ENCODE results near the gene WASF3.

WASF3 gene

DNA sequence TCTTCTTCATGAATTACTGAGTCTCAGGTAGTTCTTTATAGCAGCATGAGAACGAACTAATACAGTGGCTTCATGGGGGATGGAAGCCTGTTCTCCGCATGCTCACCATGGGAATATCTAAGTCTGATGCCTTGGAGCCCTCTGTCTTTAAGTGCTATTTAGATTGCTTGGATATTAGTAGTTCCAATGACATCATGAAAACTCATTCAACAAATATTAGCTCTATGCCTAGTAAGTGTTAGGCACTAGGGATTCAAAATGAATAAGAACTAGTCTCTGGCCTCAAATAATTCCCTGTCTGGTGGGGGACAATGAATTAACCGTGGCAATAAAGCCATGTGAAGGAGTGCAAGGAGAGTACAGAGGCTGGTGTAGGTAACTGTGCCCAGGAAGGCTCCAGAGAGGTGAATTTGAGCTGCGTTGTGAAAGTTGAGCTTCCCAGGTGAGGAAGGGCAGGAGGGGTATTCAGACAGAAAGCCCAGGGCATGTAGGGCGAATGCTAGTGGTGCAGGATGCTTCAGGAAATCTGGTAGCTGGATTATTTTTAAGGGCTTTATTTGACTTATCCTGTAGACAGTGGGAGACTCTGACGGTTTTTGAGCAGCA is 6.1 kb upstream of the WASF3 start:
- no peak overlapping the region for H3K9ac ChIP-seq (ENCODE audit: low read length)
- H3K27me3 ChIP-seq (ENCODE audit: control insufficient read depth, insufficient read depth, low read length) = peaks cover 2% of the 10 kb centered on the region
- no peak overlapping the region for H3K4me3 ChIP-seq (ENCODE audit: low read length)
- no peaks in the 10 kb centered on the region for H3K36me3 ChIP-seq (ENCODE audit: control insufficient read depth, insufficient read depth, low read length)
- H3K9me3 ChIP-seq (ENCODE audit: control insufficient read depth, low read length) = no peaks in the 10 kb centered on the region
- no peaks in the 10 kb centered on the region for H3K4me1 ChIP-seq (ENCODE audit: control insufficient read depth, insufficient read depth, low read length)

- Histone ChIP-seq H3K9me3 (ENCODE audit: control insufficient read depth, low read length) (no peaks in the 10 kb centered on the region), H3K4me3 (ENCODE audit: low read length) (no peak overlapping the region), H3K36me3 (ENCODE audit: control insufficient read depth, insufficient read depth, low read length) (no peaks in the 10 kb centered on the region), H3K9ac (ENCODE audit: low read length) (no peak overlapping the region), H3K27me3 (ENCODE audit: control insufficient read depth, insufficient read depth, low read length) (peaks cover 8% of the 10 kb centered on the region), H3K4me1 (ENCODE audit: control insufficient read depth, insufficient read depth, low read length) (peaks cover 5% of the 10 kb centered on the region)
These were observed 2.1 kb upstream of the WASF3 start for GRCh38 chr13:26555413-26555812.

DNA sequence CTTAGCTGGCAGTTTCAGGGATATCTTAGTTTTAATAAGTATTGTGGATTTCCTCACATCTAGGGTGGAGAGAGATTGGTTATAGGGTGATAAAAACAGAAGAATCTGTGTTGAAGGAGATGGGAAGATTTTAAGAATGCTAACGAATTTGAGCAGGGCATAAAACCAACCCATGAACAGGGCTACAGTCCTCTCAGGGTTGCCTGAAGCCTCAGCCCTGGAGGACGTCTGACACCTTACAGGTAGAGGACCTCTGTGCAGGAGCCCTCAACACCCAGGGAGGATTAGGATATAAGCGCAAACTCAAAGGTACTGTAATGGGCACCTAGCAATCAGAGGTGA is 461 bp upstream of the WASF3 start:
- Histone ChIP-seq H3K4me1 (ENCODE audit: control insufficient read depth, insufficient read depth, low read length) (peaks cover 5% of the 10 kb centered on the region), H3K27me3 (ENCODE audit: control insufficient read depth, insufficient read depth, low read length) (peaks cover 6% of the 10 kb centered on the region), H3K4me3 (ENCODE audit: low read length) (no peak overlapping the region), H3K9ac (ENCODE audit: low read length) (no peak overlapping the region), H3K36me3 (ENCODE audit: control insufficient read depth, insufficient read depth, low read length) (no peaks in the 10 kb centered on the region), H3K9me3 (ENCODE audit: control insufficient read depth, low read length) (no peaks in the 10 kb centered on the region)

- Histone ChIP-seq H3K9ac (ENCODE audit: low read length) (no peak overlapping the region), H3K4me3 (ENCODE audit: low read length) (peak overlapping the region; percentile 11), H3K9me3 (ENCODE audit: control insufficient read depth, low read length) (no peaks in the 10 kb centered on the region), H3K27me3 (ENCODE audit: control insufficient read depth, insufficient read depth, low read length) (peaks cover 6% of the 10 kb centered on the region), H3K36me3 (ENCODE audit: control insufficient read depth, insufficient read depth, low read length) (no peaks in the 10 kb centered on the region), H3K4me1 (ENCODE audit: control insufficient read depth, insufficient read depth, low read length) (peaks cover 5% of the 10 kb centered on the region)
These were observed 757 bp downstream of the WASF3 start for GRCh38 chr13:26558074-26558805.

GRCh38 chr13:26558987-26559386 is 1.5 kb downstream of the WASF3 start:
- H3K9me3 ChIP-seq (ENCODE audit: control insufficient read depth, low read length) = no peaks in the 10 kb centered on the region

DNA sequence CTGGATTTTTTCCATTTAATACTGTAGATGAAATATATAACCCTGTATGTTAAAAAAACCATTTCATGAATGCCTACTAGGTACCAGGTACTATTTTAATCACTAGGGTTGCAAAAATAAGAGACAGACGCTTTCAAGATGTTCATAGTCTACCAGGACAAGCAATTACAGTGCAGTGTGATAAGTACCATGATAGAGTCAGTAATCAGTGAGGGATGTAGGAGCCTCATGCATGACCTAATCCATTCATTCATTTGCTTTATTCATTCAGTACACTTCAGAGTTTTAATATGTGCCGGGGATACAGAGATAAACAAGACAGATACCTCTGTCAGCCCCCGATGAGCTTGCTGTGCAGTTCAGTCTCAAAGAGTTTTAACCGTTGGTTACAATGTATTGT is 3.0 kb downstream of the WASF3 start:
- no peaks in the 10 kb centered on the region for H3K9me3 ChIP-seq (ENCODE audit: control insufficient read depth, low read length)
- no peaks in the 10 kb centered on the region for H3K36me3 ChIP-seq (ENCODE audit: control insufficient read depth, insufficient read depth, low read length)
- peaks cover 5% of the 10 kb centered on the region for H3K4me1 ChIP-seq (ENCODE audit: control insufficient read depth, insufficient read depth, low read length)
- H3K9ac ChIP-seq (ENCODE audit: low read length) = no peak overlapping the region
- H3K27me3 ChIP-seq (ENCODE audit: control insufficient read depth, insufficient read depth, low read length) = peaks cover 6% of the 10 kb centered on the region
- H3K4me3 ChIP-seq (ENCODE audit: low read length) = no peak overlapping the region

More at GRCh38 chr13:26558987-26559386, 1.5 kb downstream of the WASF3 start:
- Histone ChIP-seq H3K4me1 (ENCODE audit: control insufficient read depth, insufficient read depth, low read length) (peaks cover 5% of the 10 kb centered on the region), H3K36me3 (ENCODE audit: control insufficient read depth, insufficient read depth, low read length) (no peaks in the 10 kb centered on the region), H3K27me3 (ENCODE audit: control insufficient read depth, insufficient read depth, low read length) (peaks cover 6% of the 10 kb centered on the region), H3K4me3 (ENCODE audit: low read length) (no peak overlapping the region), H3K9ac (ENCODE audit: low read length) (no peak overlapping the region)

DNA sequence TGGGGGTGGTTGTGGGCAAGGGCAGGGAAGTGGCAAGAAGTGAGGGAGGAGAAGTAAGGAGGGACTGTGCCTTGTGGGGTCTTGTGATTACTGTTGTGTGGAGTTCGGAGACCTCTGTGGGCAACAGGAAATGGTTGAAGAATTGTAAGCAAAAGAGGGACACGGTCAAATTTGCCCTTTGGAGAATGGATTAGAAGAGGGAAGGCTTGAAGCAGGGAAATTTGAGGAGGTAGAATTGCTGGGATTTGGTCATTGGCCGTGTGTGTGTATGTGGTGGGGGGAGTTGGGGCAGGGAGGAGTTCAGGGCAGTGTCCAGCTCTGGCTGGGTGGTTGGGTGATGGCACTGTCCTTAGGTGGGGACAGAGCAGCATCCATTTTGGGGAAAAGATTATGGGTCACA is 3.6 kb downstream of the WASF3 start:
- Histone ChIP-seq H3K9ac (ENCODE audit: low read length) (no peak overlapping the region), H3K4me1 (ENCODE audit: control insufficient read depth, insufficient read depth, low read length) (peaks cover 5% of the 10 kb centered on the region), H3K4me3 (ENCODE audit: low read length) (no peak overlapping the region), H3K9me3 (ENCODE audit: control insufficient read depth, low read length) (no peaks in the 10 kb centered on the region), H3K36me3 (ENCODE audit: control insufficient read depth, insufficient read depth, low read length) (no peaks in the 10 kb centered on the region), H3K27me3 (ENCODE audit: control insufficient read depth, insufficient read depth, low read length) (peaks cover 6% of the 10 kb centered on the region)

DNA sequence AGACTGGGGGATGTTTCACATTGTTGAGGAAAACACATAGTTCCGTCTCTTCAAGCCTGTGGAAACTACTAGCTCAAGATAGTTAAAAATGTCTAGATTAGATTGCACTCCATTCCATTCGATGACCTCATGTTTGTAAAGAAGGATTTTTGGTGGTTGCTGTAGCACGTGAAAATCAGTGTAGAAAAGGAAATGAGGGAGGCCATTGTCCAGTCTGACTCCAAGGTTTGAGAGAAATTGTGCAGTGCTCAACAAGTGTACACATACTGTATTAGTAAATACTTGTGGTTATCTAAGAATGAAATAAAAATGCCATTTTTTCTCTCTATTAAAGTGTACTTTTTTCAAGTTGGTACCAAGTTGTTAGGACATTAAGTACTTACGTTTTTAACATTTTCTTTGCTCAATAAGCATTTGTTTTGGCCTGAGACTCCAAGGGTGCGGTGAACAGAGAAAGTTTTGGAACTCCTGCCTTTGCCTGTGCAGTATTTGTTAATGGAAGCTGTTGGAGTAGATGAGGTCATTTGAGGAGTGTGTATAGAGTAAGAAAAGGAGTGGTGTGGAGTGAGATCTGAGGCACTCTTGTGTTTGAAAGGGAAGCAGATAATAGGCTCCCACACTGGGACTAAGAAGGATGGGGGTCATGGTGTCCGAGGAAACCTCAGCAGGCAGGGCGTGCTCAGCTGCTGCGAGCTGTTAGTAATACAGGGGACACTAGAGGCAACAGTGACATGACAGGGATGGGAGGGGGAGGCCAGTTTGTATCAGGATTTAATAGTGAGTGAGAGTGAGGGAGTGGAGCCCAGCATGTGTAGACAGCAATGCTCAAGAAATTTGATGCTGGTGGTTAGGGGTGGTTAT is 4.4 kb downstream of the WASF3 start:
- no peak overlapping the region for H3K4me3 ChIP-seq (ENCODE audit: low read length)
- H3K9me3 ChIP-seq (ENCODE audit: control insufficient read depth, low read length) = no peaks in the 10 kb centered on the region
- H3K27me3 ChIP-seq (ENCODE audit: control insufficient read depth, insufficient read depth, low read length) = peaks cover 6% of the 10 kb centered on the region
- H3K9ac ChIP-seq (ENCODE audit: low read length) = no peak overlapping the region
- no peaks in the 10 kb centered on the region for H3K36me3 ChIP-seq (ENCODE audit: control insufficient read depth, insufficient read depth, low read length)
- H3K4me1 ChIP-seq (ENCODE audit: control insufficient read depth, insufficient read depth, low read length) = peaks cover 5% of the 10 kb centered on the region

DNA sequence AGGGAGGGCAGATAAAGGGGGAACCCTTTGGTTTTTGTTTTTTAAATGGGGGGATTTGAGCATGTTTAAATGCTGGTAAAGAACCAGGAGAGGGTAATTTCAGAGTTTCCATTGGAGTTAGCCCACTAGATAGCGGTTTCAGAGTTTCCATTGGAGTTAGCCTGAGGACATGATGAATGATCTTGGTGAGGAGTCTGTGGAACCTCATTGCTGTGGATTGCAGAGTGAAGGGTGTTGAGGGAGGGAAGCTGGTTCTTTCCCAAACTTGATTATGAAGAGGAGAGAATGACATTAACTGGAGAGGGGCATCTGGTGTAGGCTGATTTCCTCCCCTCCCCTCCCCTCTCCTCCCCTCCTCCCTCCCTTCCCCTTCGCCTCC is 5.0 kb downstream of the WASF3 start:
- Histone ChIP-seq H3K4me3 (ENCODE audit: low read length) (no peak overlapping the region), H3K9ac (ENCODE audit: low read length) (no peak overlapping the region), H3K4me1 (ENCODE audit: control insufficient read depth, insufficient read depth, low read length) (peaks cover 5% of the 10 kb centered on the region), H3K9me3 (ENCODE audit: control insufficient read depth, low read length) (no peaks in the 10 kb centered on the region), H3K36me3 (ENCODE audit: control insufficient read depth, insufficient read depth, low read length) (no peaks in the 10 kb centered on the region), H3K27me3 (ENCODE audit: control insufficient read depth, insufficient read depth, low read length) (peaks cover 6% of the 10 kb centered on the region)

- Histone ChIP-seq H3K4me1 (ENCODE audit: control insufficient read depth, insufficient read depth, low read length) (no peaks in the 10 kb centered on the region), H3K4me3 (ENCODE audit: low read length) (no peak overlapping the region), H3K27me3 (ENCODE audit: control insufficient read depth, insufficient read depth, low read length) (no peaks in the 10 kb centered on the region), H3K36me3 (ENCODE audit: control insufficient read depth, insufficient read depth, low read length) (no peaks in the 10 kb centered on the region), H3K9ac (ENCODE audit: low read length) (no peak overlapping the region), H3K9me3 (ENCODE audit: control insufficient read depth, low read length) (no peaks in the 10 kb centered on the region)
These were observed 6.2 kb downstream of the WASF3 start for GRCh38 chr13:26563713-26564112.

DNA sequence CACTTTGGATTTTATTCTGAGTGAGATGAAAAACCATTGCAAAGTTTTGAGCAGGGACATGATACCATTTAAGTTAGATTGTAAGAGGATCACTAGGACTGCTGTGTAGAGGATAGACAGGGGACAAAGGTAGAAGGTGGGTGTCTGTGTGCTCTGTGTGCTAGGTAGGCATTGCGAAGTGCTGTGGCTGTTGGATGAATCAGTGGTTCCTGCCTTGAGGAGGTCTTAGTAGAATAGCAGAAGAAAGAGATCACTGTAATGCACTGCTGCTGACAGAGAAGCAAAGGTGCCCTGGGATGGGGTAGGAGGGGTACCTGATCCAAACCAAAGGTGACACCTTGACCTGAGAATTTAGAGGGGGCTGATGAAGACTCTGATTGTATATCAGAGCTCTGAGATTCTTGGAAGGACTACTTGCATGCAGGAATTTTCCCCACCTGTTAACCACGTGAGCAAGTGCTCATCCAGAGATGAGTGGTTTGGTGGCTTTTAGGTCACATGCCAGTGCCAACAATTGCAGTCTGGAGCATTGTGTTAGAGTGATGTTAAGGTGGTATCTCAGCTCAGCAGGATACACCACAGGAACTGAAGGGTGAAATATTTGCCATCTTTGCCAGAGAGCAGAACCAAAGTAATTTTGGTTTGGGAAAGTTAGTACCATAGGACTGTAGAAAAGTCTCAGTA is 10.8 kb downstream of the WASF3 start:
- no peak overlapping the region for H3K4me3 ChIP-seq (ENCODE audit: low read length)

DNA sequence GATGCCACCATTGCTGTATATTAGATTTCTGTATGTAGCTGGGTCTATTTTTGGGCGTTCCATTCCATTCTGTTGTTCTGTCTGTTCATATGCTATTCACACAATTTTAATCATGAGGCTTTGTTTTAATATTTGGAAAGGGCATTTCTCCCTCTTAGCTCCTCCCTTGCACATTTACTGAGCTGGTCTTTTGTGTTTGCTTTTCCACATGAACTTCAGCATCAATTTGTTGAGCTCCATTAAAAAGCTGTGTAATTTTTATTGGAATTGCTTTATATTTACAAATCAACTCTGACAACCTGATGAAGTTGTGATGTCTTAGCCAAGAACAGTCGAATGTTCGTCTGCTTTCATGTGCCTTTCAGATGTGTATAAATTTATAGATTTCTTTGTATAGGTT is 14.0 kb downstream of the WASF3 start:
- H3K36me3 ChIP-seq (ENCODE audit: control insufficient read depth, insufficient read depth, low read length) = no peaks in the 10 kb centered on the region
- H3K9ac ChIP-seq (ENCODE audit: low read length) = no peak overlapping the region

More for the DNA sequence above, 10.8 kb downstream of the WASF3 start:
- H3K36me3 ChIP-seq (ENCODE audit: control insufficient read depth, insufficient read depth, low read length) = no peaks in the 10 kb centered on the region
- no peaks in the 10 kb centered on the region for H3K27me3 ChIP-seq (ENCODE audit: control insufficient read depth, insufficient read depth, low read length)
- no peaks in the 10 kb centered on the region for H3K4me1 ChIP-seq (ENCODE audit: control insufficient read depth, insufficient read depth, low read length)
- no peak overlapping the region for H3K9ac ChIP-seq (ENCODE audit: low read length)
- H3K9me3 ChIP-seq (ENCODE audit: control insufficient read depth, low read length) = no peaks in the 10 kb centered on the region

More for the DNA sequence above, 14.0 kb downstream of the WASF3 start:
- Histone ChIP-seq H3K9me3 (ENCODE audit: control insufficient read depth, low read length) (no peaks in the 10 kb centered on the region), H3K4me3 (ENCODE audit: low read length) (no peak overlapping the region), H3K4me1 (ENCODE audit: control insufficient read depth, insufficient read depth, low read length) (no peaks in the 10 kb centered on the region), H3K27me3 (ENCODE audit: control insufficient read depth, insufficient read depth, low read length) (no peaks in the 10 kb centered on the region)

Data from mucosa of stomach (tissue), 1 donor.